Prostate gland (tissue), 2 donors: ENCODE measurements around the gene COL11A1. TPM values are rescaled to one million over a fixed set of nuclear protein-coding genes. Genes with fewer than 3 reads are reported as not detected.

Experiments
- DNase-seq: peaks from one replicate; pipeline ENCODE4 v3.0.0-alpha.2; 2019; ENCODE audit warnings: low spot score
- H3K27ac ChIP-seq, 2 donors: fragments of 200-600 bp; sonication (generic); 2 replicates each; pipeline ENCODE4 v1.5.1; 2017 to 2019
- H3K27me3 ChIP-seq: fragments of 200-600 bp; sonication (generic); replicated peaks from 2 replicates; pipeline ENCODE4 v1.5.1; 2019; ENCODE audit not compliant: insufficient read depth
- H3K36me3 ChIP-seq, 2 donors: fragments of 200-600 bp; sonication (generic); 1 replicate in 1 of 2; 2 replicates in 1 of 2; pipeline versions ENCODE4 v1.5.1 to v1.8.1; 2017 to 2019
- H3K4me1 ChIP-seq: fragments of 200-600 bp; sonication (generic); replicated peaks from 2 replicates; pipeline ENCODE4 v1.5.1; 2019
- H3K4me3 ChIP-seq, 2 donors: fragments of 200-600 bp; sonication (generic); 2 replicates each; pipeline ENCODE4 v1.5.1; 2017 to 2019
- H3K9me3 ChIP-seq: fragments of 200-600 bp; sonication (generic); 2 replicates; pipeline ENCODE4 v1.5.1; 2017
- CTCF ChIP-seq, 4 experiments: fragments of 200-600 bp in 2 of 4; fragments of 450-650 bp in 2 of 4; sonication (generic) in 2 of 4; IDR thresholded peaks; 1 replicate in 3 of 4; 2 replicates in 1 of 4; pipeline ENCODE4 v1.5.1; 2016 to 2019; ENCODE audit warnings: antibody characterized with exemption in 4 of 4, mild to moderate bottlenecking in 2 of 4, moderate library complexity in 2 of 4
- POLR2A ChIP-seq: fragments of 450-650 bp; IDR thresholded peaks from one replicate; pipeline ENCODE4 v1.6.1; 2016; ENCODE audit warnings: antibody characterized with exemption, mild to moderate bottlenecking
- POLR2AphosphoS5 ChIP-seq: sonication (generic); formaldehyde crosslinking; IDR thresholded peaks from one replicate; pipeline ENCODE4 v1.6.1; 2017; ENCODE audit warnings: antibody characterized with exemption
- WGBS: methylation state at CpG from one replicate; pipeline ENCODE4 v1.1.5; 2018; 5-methylcytosine and 5-hydroxymethylcytosine counted together
- intact Hi-C: fragments of 100-400 bp; cut with DNase I; formaldehyde crosslinking; loops from one replicate; pipeline ENCODE4 v1.14.2; 2022
- total RNA-seq, 2 donors: library from RNA; depleted of rRNA; stranded (reverse); fragments of >200 nt; gene quantifications; one replicate each; pipeline ENCODE4 v1.1.0, GENCODE V29; 2016

Gene COL11A1
- total RNA-seq, 2 donors from 2014 or later = 0.51 TPM; not detected in 1

GRCh38 chr1:102884238-102884637 lies 224.1 kb downstream of the COL11A1 start:
- TF ChIP-seq POLR2A (no peak), CTCF (IDR thresholded peaks at IDR 0.05) (no peak), POLR2AphosphoS5 (no peak)
- intact Hi-C loops = no loop called here
- DNase-seq = no peak
- Histone ChIP-seq H3K36me3 (no peaks in the 10 kb centered on the region), H3K27me3 (no peaks in the 10 kb centered on the region), H3K27ac (no peak overlapping the region), H3K9me3 (no peaks in the 10 kb centered on the region), H3K4me3 (no peak overlapping the region), H3K4me1 (no peaks in the 10 kb centered on the region)
- 80% methylated on average over 4 of the region's 4 CpGs for WGBS

DNA sequence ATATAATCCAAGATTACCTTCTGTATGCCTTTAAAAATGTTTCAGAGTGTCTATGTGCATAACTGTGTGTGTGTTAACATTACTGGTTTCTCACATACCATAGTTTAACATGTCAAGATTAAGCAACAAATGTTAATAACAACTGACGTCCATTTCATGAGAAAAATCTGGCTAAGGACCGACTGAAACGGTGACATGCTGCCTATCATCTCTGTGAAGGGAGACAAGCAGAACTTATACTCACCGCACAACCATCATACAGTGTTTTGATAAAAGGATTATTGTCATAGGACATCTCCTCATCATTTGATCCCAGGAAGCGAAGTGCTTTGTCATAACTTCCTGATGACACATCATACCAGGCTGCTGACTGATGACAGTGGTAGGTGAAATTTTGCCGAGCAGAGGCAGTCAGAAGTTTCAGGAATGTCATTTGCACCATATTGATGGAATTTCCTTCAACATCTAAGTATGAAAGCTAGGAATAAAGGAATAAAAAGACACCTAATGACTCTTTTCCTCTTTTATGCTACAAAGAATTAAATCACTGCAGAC lies 228.8 kb downstream of the COL11A1 start:
- DNase-seq = no peak
- TF ChIP-seq POLR2AphosphoS5 (no peak), CTCF (IDR thresholded peaks at IDR 0.05) (no peak), POLR2A (no peak)
- WGBS = 77% methylated on average over 6 of the region's 6 CpGs
- H3K27me3 ChIP-seq = no peaks in the 10 kb centered on the region
- intact Hi-C loops = no loop called here
- H3K9me3 ChIP-seq = no peaks in the 10 kb centered on the region
- H3K4me3 ChIP-seq = no peak overlapping the region
- no peak overlapping the region for H3K27ac ChIP-seq
- H3K36me3 ChIP-seq = no peaks in the 10 kb centered on the region
- no peaks in the 10 kb centered on the region for H3K4me1 ChIP-seq

GRCh38 chr1:102875756-102876155 lies 232.6 kb downstream of the COL11A1 start:
- Histone ChIP-seq H3K4me1 (no peaks in the 10 kb centered on the region), H3K27me3 (no peaks in the 10 kb centered on the region), H3K27ac (no peak overlapping the region), H3K9me3 (no peaks in the 10 kb centered on the region), H3K36me3 (no peaks in the 10 kb centered on the region), H3K4me3 (no peak overlapping the region)
- intact Hi-C loops = no loop called here
- 38% methylated on average over 1 of the region's 1 CpG for WGBS
- no peak for DNase-seq
- TF ChIP-seq POLR2A (no peak), CTCF (IDR thresholded peaks at IDR 0.05) (no peak), POLR2AphosphoS5 (no peak)

DNA sequence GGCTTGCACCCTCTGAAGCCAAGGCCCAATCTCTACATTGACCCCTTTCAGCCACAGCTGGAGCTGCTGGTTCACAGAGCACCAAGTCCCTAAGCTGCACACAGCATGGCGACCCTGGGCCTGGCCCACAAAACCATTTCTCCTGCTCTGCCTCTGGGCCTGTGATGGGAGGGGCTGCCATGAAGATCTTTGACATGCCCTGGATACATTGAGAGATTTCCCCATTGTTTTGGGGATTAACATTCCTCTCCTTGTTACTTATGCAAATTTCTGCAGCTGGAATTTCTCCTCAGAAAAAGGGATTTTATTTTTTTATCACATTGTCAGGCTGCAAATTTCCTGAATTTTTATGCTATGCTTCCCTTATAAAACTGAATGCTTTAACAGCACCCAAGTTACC lies 235.8 kb downstream of the COL11A1 start:
- 100% methylated on average over 1 of the region's 1 CpG for WGBS
- TF ChIP-seq CTCF (IDR thresholded peaks at IDR 0.05) = no peak
- TF ChIP-seq POLR2A = no peak
- no peak for TF ChIP-seq POLR2AphosphoS5
- no peak for DNase-seq
- intact Hi-C loops = no loop called here
- H3K9me3 ChIP-seq = no peaks in the 10 kb centered on the region
- no peak overlapping the region for H3K4me3 ChIP-seq
- no peaks in the 10 kb centered on the region for H3K27me3 ChIP-seq
- H3K27ac ChIP-seq = no peak overlapping the region
- no peaks in the 10 kb centered on the region for H3K36me3 ChIP-seq
- no peaks in the 10 kb centered on the region for H3K4me1 ChIP-seq

- Histone ChIP-seq H3K4me3 (no peak overlapping the region), H3K36me3 (no peaks in the 10 kb centered on the region), H3K27me3 (no peaks in the 10 kb centered on the region), H3K4me1 (no peaks in the 10 kb centered on the region), H3K27ac (no peak overlapping the region), H3K9me3 (no peaks in the 10 kb centered on the region)
- 91% methylated on average over 4 of the region's 4 CpGs for WGBS
- DNase-seq = no peak
- TF ChIP-seq POLR2AphosphoS5 (no peak), CTCF (IDR thresholded peaks at IDR 0.05) (no peak), POLR2A (no peak)
- intact Hi-C loops = no loop called here
Measured at GRCh38 chr1:102872097-102872496, 236.2 kb downstream of the COL11A1 start.
